A673 (cell line): Measurements from ENCODE around the gene C1orf159.

Source experiments
- CTCF ChIP-seq: fragments of 300-800, 200-600 bp; sonication (generic); conservative IDR thresholded peaks from 2 replicates; pipeline ENCODE4 v1.5.1; 2017; ENCODE audit warnings: low read depth, mild to moderate bottlenecking, antibody characterized with exemption, low read length, moderate library complexity, mixed read lengths
- EZH2 ChIP-seq: fragments of 200-600 bp; sonication (generic); IDR thresholded peaks from 2 replicates; pipeline ENCODE4 v1.6.1; 2017; ENCODE audit warnings: borderline replicate concordance, low read depth, mild to moderate bottlenecking, mixed read lengths, antibody characterized with exemption, low read length; ENCODE audit not compliant: poor library complexity, severe bottlenecking

GRCh38 chr1:1156140-1157032, 40.5 kb upstream of the C1orf159 start:
- TF ChIP-seq CTCF (no peak), EZH2 (no peak)
